ENCODE results near the gene ILF3.
A peak's percentile ranks its signal among the peaks of the same experiment; 100 is the strongest.
"Not testable (repeated sequence)": the region's sequence is repeated elsewhere in the genome, so short reads cannot be mapped to it uniquely, and the experiment has no call there.

ILF3 gene

DNA sequence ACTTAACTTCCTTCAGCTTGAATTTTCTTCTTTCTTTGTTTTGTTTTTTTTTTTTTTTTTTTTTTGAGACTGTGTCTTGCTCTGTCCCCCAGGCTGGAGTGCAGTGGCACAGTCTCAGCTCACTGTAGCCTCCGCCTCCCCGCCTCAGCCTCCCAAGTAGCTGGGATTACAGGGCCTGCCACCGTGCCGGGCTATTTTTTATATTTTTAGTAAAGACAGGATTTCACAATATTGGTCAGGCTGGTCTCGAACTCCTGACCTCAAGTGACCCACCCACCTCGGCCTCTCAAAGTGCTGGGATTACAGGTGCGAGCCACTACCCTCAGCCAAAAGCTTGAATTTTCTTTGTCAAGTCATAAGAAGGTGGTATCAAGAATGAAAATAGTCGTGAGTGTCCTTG is 21.1 kb downstream of the ILF3 start:
- not testable (repeated sequence) for DNase-seq (ENCODE audit: low spot score)

DNA sequence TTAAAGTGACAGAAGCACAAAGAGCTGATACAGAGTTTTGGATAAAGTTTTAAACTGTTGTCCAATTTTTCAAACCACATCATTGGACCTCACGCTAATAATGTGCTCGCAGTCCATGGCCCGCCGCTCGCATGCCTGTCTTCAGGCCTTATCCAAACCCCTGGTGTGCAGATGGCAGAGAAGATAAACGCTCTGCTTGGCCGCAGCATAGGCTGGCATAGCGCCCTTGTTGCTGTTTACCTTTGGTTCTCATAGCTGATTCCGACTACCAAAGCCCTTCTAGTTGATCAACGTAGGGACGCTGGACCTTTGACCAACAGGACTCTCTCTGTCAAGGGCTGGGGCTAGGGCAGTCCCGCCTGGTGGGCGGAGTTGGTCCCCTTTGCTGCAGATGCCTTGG is 23.6 kb downstream of the ILF3 start:
- DNase-seq (ENCODE audit: low spot score), result no peak

DNA sequence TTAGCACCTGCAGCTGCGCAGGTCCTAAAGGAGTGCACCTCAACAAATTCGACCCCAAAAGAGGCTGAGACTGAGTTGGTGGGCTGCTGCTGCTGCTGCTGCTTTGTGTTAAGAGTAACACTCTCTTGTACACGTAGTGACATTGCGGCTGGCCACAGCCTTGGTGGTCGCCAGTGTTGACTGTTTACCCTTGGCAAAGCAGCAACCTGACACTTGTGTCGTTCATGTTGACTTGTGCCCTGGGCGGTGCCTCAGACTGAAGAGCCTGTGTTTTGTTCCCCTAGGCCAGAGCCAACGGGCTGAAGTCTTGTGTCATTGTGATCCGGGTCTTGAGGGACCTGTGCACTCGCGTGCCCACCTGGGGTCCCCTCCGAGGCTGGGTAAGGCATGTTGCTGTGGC is 24.7 kb downstream of the ILF3 start:
- no peak for DNase-seq (ENCODE audit: low spot score)

DNA sequence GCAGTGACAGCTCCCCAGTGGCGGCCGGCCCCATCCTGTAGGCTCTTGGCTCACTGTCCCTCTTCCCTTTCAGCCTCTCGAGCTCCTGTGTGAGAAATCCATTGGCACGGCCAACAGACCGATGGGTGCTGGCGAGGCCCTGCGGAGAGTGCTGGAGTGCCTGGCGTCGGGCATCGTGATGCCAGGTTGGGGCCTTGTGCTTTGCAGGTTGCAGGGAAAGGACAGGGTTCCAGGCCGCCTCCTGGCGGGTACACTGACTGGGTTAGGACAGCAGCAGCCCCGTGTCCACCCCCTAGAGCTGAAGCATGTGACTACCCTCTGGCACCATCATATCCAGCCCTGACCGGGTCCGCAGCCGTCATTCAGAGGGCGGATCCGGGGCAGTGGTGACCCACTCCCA is 25.6 kb downstream of the ILF3 start:
- DNase-seq (ENCODE audit: low spot score), result no peak

DNA sequence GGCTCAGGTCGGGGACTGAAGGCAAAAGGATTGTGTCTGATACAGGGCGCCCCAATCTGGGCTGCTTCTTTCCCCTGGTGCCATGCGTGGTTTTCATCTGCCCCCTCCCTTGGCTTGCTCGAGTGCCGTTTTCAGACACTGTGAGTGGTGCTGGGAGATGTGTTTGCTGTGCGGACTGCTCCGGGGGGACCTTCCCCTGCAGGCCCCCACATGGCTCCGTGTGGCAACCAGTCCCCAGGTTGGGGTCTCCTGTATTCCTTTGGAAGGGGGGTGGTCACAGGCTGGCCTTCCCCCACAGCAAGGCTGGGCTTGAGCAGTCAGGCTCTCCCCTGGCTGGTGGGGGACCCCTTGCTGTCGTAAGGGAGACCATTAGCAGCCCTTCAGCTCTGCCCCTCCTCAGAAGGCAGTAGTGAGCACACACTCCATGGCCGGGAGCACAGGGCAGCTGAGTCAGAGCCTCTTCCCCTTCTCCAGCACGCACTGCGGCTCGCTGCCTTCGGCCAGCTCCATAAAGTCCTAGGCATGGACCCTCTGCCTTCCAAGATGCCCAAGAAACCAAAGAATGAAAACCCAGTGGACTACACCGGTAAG is 26.5 kb downstream of the ILF3 start:
- DNase-seq (ENCODE audit: low spot score), result no peak

DNA sequence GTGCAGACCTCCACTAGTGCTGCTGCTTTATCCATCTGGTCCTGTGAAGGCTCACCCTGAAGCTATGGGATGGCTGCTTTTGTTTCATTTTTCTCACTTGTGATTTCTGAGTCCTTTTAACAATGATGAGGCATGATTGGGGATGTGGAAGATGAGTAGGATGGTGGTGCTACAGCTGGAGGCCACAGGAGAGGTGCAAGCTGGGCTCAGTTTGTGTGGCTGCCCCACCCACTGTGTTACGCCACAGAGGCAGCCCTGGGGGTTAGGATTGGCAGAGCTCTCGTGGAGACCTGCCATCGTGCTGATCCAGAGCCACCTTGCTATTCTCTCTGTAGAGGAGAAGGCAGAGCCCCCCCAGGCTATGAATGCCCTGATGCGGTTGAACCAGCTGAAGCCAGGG is 27.5 kb downstream of the ILF3 start:
- no peak for DNase-seq (ENCODE audit: low spot score)

DNA sequence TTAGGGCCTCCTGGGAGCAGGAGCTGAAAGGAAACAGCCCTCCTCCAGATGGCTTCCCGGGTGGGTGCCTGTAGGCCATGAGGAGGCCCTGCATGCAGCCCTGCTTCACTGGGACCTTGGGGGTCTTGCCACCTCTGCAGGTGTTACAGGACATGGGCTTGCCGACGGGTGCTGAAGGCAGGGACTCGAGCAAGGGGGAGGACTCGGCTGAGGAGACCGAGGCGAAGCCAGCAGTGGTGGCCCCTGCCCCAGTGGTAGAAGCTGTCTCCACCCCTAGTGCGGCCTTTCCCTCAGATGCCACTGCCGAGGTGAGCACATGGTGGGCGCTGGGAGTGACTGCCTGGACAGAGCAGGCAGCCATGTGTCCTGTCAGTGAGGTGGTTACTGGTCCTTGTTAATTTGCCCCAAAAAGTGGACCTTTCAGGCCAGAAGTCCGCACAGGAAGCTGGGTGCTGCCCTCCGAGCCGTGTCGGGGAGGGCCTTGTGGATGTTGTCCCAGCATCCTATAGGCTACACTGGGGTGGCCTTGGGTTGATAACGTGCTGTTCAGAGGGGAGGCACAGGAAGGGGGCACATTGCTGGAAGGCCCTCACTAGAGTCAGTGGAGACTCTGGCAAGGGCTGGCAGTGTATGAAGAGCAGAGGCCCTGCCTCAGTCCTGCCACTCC is 28.4 kb downstream of the ILF3 start:
- DNase-seq (ENCODE audit: low spot score), result no peak

DNA sequence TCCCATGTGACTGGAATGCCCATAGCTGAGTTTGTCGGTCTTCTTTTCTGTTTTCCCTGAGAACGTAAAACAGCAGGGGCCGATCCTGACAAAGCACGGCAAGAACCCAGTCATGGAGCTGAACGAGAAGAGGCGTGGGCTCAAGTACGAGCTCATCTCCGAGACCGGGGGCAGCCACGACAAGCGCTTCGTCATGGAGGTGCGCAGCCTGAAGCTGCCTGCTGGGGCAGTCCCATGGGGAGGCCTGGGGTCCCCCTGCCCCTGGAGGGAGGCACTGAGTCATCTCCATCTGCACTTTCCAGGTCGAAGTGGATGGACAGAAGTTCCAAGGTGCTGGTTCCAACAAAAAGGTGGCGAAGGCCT is 28.9 kb downstream of the ILF3 start:
- DNase-seq (ENCODE audit: low spot score), result no peak

DNA sequence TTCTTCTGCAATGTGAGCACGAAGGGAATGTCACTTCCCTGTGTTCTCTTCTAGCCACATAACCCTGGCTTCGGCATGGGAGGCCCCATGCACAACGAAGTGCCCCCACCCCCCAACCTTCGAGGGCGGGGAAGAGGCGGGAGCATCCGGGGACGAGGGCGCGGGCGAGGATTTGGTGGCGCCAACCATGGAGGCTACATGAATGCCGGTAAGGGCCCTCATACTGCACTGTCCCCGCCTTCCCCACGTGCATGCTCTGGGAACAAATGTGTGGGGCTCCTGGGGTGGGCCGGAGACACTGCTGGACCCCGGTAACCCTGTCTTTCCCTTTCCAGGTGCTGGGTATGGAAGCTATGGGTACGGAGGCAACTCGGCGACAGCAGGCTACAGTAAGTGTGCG is 29.4 kb downstream of the ILF3 start:
- DNase-seq (ENCODE audit: low spot score), result no peak

DNA sequence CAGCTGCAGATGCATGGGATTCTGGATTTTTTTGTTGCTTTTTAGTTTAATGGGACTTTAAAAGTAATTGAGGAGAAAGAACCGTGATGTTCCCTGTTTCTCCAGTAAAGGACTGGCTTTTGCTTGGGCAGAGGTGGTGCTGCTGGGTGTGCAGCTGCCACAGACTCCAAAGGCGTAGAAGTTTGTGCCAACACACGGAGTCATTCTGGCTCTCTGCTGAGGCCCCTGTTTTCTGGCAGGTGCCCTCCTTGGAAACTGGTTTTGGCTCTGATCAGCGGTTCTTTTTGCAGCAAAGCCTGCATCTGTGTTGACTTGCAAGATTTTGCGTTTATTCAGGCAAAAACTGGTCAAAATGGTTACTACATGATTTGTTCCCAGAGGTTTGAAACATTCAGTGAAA is 31.1 kb downstream of the ILF3 start:
- peak; percentile 29 for DNase-seq (ENCODE audit: low spot score)

DNA sequence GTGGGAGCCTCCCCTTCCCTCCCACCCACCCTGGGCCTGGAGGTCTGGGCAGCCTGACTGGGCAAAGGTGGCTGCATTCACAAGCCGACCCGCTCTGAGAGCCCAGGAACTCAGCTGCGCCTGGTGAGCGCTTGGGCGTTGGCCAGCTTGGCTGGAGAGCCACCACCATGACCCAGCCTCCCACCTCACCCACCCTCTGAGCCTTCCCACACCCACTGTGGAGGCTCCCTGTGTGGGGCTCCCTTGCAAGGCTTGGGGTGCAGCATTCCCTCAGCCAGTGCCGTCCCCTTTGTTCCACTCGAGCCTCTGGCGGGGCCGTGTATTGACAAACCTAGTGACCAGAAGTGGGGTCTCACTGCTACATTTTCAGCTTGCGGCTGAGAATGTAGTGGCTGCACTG is 32.0 kb downstream of the ILF3 start:
- DNase-seq (ENCODE audit: low spot score), result no peak

DNA sequence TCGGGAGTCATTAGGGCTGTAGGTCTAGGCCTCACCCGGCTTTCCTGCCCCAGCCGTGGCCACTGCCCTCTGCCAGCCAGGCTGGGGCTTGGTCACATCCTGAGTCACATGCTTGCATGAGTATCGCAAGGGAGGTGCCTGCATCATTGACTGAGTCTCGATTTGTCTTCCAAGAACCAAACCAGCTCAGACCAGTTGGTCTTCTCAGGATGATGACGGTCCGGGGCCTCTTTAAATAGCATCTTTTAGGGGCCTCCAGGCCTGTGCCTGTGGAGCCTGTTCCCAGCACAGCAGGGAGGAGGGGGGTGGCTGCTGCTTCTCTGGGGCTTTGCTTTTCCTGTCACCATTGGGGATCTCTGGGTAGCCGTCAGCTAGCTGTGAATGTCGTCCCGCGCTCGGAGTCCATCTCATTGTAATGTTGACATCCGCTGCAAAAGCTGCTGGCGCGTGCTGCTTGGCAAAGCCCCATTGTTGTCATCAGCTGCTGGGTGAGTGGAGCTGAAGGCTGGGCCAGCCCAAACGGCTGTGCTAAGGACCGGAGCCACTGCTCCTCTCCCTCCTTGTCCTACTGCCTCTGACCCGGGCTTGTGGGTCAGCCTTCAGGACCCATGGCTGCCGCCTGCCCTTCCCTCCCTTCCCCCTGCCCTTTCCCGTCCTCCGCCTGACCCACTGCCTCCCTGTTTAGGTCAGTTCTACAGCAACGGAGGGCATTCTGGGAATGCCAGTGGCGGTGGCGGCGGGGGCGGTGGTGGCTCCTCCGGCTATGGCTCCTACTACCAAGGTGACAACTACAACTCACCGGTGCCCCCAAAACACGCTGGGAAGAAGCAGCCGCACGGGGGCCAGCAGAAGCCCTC is 32.7 kb downstream of the ILF3 start:
- peak; percentile 81 for DNase-seq (ENCODE audit: low spot score)

DNA sequence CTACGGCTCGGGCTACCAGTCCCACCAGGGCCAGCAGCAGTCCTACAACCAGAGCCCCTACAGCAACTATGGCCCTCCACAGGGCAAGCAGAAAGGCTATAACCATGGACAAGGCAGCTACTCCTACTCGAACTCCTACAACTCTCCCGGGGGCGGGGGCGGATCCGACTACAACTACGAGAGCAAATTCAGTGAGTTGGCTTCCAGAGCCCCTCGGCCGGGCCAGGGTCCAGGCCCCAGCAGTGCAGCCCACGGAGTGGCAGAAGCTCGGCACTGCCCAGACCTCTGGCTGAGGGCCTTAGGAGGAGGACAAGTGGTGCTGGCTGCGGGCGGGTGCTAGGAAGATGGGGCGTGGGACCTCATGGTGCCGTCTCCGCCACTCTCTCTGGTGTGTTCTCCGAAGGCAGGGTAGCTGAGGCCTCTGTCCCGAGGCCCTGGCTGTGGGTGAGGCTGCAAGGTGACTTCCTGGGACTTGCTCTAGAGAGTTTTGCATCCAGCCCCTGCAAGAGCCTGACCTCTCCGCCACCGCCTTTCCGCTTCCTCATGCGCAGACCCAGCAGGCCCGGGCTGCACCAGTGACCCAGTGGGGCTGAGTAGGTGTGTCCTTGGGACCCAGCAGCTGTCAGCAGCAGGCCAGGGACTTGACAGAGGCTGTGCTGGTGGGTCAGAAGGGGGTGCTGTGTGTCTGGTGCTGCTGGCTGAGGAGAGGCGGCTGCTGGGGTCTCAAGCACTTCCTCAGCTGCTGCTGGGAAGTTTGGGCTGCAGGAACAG is 33.6 kb downstream of the ILF3 start:
- no peak for DNase-seq (ENCODE audit: low spot score)

DNA sequence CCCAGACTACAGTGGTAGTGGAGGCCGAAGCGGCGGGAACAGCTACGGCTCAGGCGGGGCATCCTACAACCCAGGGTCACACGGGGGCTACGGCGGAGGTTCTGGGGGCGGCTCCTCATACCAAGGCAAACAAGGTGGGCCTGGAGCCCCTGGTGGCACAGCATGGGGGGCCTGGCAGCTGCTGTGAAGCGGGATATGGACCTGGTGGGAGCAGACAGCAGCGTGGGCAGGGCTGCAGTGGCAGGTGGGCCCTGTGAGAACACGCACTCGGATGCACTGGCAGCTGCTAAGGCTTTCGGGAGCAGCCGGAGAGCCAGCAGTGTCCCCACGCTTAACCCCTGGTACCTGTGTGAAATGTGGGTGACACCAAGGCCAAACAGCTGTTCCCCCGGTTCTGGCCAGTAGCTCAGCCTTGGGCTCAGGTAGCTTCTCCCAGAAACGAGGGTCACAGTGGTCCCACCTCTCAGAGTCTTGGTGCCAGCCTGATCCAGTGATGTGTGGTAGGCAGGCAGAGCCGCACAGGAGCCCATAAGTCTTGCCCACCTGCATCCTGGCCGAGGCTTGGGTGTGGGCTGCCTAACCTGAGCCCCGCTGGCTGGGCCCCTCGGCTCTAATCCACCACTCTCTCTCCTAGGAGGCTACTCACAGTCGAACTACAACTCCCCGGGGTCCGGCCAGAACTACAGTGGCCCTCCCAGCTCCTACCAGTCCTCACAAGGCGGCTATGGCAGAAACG is 34.6 kb downstream of the ILF3 start:
- DNase-seq (ENCODE audit: low spot score), result no peak

DNA sequence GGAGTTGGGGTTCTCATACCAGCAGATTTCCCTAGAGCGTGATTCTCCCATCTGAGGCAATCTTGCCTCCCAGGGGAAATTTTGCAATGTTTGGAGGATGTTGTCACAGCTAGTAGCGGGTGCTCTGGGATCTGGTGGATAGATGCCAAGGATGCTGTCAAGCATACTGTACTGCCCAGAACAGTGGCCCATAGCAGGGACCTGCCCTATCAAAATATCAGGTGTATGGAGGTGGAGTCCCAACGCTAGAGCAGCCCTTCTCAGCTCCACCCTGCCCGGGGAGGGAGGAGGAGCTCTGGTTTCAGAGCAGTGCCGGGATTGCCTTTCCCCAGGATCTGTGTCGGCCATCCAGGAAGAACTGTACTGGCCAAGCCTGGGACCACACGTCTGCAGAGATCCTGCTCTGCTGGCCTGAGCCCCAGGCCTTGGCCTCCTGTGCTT is 36.2 kb downstream of the ILF3 start:
- no peak for DNase-seq (ENCODE audit: low spot score)

DNA sequence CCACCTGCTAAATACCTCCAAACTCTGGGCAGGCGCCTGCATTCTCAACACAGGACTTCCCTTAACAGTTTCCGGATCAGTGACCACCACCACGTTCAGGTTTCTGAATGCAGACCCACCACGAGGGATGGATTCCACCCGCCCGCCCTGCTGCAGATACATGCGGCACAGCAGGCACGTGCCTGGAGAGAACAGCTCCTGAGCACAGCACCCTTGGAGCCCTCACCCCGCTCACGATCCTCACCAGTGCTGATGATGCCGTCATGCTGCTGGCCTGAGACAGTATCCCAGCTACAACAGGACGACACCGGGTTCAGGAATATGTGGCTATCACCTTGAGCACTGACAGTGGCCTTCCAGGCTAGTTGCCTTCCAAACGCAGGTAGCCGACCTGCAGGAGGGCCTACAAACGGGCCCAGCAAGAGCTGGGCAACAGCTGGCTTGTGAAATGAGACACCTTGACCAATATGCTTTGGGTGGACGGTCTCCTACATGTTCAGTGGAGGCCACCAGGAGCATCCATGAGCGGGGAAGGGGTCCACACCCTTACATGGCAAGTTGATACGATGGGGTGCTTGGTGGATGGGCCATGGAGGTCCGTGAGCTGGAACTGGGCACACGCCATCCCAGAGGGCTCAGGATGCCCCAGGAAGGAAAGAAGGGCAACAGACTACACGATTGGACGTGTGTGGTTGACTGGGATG is 37.2 kb downstream of the ILF3 start:
- DNase-seq (ENCODE audit: low spot score), result no peak

DNA sequence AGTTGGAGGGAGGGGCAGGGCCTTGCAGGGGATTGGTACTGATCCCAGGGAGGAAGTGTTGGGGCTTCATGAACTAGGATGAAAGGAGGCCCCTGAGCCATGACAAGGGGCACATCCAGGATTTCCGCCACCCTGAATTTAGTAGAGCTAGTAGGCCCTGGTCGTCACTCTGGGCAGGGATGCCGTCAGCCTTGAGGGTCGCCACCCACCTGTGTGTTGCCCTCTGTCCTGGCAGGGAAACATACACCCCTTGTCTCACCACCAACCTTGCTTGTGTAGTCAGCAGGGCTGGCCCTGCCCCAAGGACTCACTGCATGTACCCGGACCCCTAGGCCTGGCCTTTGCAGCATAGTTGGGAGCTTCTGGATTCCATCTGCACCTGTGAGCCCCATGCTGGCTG is 37.7 kb downstream of the ILF3 start:
- no peak for DNase-seq (ENCODE audit: low spot score)

DNA sequence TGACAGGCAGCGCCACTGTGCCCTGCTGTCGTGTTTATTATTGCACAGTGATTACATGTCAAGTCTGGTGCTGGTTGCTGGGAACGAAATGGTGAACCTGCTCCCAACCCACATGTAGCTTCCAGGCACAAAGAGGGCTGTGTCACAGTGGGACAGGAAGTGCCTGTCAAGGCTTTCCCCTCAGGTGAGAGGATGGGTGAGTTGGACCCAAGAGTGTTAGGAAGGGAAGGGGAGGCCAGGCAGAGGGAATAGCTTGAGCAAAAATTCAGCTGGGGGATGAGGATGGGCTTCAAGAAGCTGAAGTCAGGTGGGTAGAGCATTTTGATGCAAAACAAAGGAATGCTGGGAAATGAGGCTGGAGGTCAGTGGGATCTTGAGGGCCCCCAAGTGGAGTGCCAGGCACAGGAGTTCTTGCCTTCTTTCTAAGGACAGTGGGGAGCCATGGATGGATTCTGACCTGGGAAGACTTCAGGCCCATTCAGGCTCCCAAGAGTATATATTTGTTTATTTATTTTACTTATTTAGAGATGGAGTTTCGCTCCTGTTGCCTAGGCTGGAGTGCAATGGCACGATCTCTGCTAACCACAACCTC is 38.6 kb downstream of the ILF3 start:
- no peak for DNase-seq (ENCODE audit: low spot score)

DNA sequence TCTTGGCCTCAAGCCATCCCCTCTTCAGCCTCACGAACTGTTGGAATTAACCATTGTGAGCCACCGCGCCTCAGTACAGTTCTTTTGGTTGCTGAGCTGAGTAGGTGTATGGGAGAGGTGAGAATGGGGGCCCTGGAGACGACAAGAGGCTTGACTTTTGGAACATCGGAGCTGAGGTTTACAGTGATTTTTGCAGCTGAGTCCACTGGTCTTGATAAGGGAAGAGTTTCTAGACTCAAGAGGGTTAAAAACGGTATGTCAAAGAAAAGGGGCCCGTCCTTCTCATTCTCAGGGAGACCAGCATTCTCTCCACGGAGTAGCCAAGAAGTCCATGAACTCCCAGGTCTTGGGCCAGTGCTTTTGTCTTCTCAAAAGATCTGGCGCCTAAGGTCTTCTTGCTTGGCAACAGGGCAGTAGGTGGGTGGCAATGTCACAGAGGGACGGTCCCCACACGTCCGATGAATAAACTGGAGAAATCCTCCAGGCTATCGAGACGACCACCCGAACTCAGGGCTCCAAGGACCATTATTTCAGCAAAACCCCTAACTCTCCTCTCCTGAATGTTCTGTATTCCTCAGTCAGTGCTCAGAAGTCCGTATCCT is 40.7 kb downstream of the ILF3 start:
- DNase-seq (ENCODE audit: low spot score), result no peak

Measured in putamen (tissue), 1 donor.